ENCODE data around the gene FOXE3.

GRCh38 chr1:47386268-47386667 is 29.8 kb upstream of the FOXE3 start:
- TF ChIP-seq EZH2 (IDR thresholded peaks at IDR 0.05; ENCODE audit: borderline replicate concordance, low read depth, low read length, severe bottlenecking) (no peak), CTCF (IDR thresholded peaks at IDR 0.05; ENCODE audit: borderline replicate concordance, extremely low read depth, low read length, poor library complexity, severe bottlenecking) (no peak)
